ENCODE results near the gene IBTK. TPM values are rescaled to one million over a fixed set of nuclear protein-coding genes. Genes with fewer than 3 reads are reported as not detected.
"Not testable (repeated sequence)": the region's sequence is repeated elsewhere in the genome, so short reads cannot be mapped to it uniquely, and the experiment has no call there.

Gene IBTK
- polyA plus RNA-seq, 3 donors from 2014 or later: 12.7 to 24.4 (median 21.6) TPM

DNA sequence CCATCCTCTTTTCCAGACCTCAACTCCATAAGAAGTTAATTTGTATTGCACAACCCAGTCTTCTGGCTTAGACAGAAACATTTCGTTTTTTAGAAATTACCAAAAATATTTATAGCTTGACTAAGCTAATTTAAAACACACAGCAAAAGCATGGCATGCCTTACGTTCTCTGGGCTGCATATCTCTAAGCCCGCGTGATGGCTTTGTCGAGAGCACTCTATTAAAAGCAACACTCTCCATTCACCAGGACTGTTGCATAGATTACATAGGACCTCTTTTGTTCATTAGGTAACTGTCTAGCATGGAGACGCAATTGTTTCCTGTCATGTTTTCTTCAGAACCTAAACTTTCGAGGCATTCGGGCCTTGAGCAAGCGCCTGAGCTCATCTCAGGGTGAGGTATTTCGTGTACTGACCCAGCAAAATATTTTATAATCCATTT is 104.5 kb downstream of the IBTK start:
- DNase-seq: no peak
- Mint-ChIP-seq H3K36me3 (peaks cover 0 to 4% (median 0%) of the 10 kb centered on the region in 3 donors), H3K27me3 (ENCODE audit: low read depth in 3 of 3) (peaks cover 0 to 3% (median 0%) of the 10 kb centered on the region in 3 donors), H3K9me3 (peaks cover 0 to 5% (median 0%) of the 10 kb centered on the region in 6 donors), H3K27ac (no peak overlapping the region), H3K4me1 (no peaks in the 10 kb centered on the region), H3K4me3 (no peak overlapping the region)

DNA sequence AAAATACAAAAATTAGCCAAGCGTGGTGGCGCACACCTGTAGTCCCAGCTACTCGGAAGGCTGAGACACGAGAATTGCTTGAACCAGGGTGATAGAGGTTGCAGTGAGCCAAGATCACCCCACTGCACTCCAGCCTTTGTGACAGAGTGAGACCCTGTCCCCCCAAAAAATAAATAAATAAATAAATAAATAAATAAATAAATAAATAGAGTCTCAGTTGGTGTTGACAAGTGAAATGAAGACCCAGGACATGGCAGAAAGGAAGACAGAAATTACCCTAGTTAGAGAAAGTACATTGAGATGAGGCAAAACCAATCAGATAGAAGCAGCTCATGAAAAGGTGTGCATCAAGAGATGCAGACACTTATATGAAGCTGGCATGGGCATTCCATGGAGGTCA is 105.0 kb downstream of the IBTK start:
- no peak for DNase-seq
- Mint-ChIP-seq H3K4me3 (no peak overlapping the region), H3K27me3 (ENCODE audit: low read depth in 3 of 3) (peaks cover 0 to 3% (median 0%) of the 10 kb centered on the region in 3 donors), H3K4me1 (no peaks in the 10 kb centered on the region), H3K36me3 (peaks cover 0 to 4% (median 0%) of the 10 kb centered on the region in 3 donors), H3K9me3 (peaks cover 0 to 5% (median 0%) of the 10 kb centered on the region in 6 donors), H3K27ac (no peak overlapping the region)

- Mint-ChIP-seq H3K4me3 (no peak overlapping the region), H3K27me3 (ENCODE audit: low read depth in 3 of 3) (peaks cover 0 to 3% (median 0%) of the 10 kb centered on the region in 3 donors), H3K27ac (no peak overlapping the region), H3K9me3 (peaks cover 0 to 7% (median under 1%) of the 10 kb centered on the region in 6 donors), H3K36me3 (no peaks in the 10 kb centered on the region), H3K4me1 (no peaks in the 10 kb centered on the region)
- DNase-seq: no peak
Measured at GRCh38 chr6:82138075-82138791, 109.3 kb downstream of the IBTK start.

GRCh38 chr6:82131441-82131840 is 116.1 kb downstream of the IBTK start:
- Mint-ChIP-seq H3K4me1 (no peaks in the 10 kb centered on the region), H3K27me3 (ENCODE audit: low read depth in 3 of 3) (peaks cover 0 to 8% (median 4%) of the 10 kb centered on the region in 3 donors), H3K4me3 (no peak overlapping the region), H3K27ac (no peak overlapping the region), H3K36me3 (no peaks in the 10 kb centered on the region), H3K9me3 (peaks cover 0 to 16% (median 7%) of the 10 kb centered on the region in 6 donors)
- no peak for DNase-seq

DNA sequence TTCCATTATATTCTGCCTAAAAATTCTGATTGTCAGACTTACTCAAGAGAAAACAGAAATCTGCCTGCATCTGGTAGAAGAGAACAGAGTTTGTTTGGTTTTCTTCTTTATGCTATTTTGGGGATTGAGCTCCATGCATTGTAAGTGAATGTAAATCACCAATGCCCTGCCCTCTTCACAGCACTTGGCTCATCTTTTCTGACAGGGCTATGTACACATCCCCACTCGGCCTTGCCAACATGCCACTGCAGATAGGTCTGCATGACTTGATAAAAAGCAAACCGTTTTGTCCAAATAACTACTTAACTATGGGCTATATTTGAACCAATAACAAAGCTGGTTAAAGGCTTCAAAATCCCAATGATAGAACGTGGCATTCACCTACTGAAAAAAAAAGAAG is 117.7 kb downstream of the IBTK start:
- no peak overlapping the region for H3K27ac Mint-ChIP-seq
- H3K4me3 Mint-ChIP-seq: no peak overlapping the region
- peaks cover 0 to 16% (median 8%) of the 10 kb centered on the region in 6 donors for H3K9me3 Mint-ChIP-seq
- no peaks in the 10 kb centered on the region for H3K36me3 Mint-ChIP-seq
- peaks cover 0 to 8% (median 4%) of the 10 kb centered on the region in 3 donors for H3K27me3 Mint-ChIP-seq (ENCODE audit: low read depth in 3 of 3)
- H3K4me1 Mint-ChIP-seq: no peaks in the 10 kb centered on the region
- no peak for DNase-seq

GRCh38 chr6:82128973-82129372 is 118.6 kb downstream of the IBTK start:
- H3K4me3 Mint-ChIP-seq; H3K4me1 Mint-ChIP-seq; DNase-seq; H3K27me3 Mint-ChIP-seq (ENCODE audit: low read depth in 3 of 3); H3K27ac Mint-ChIP-seq; H3K36me3 Mint-ChIP-seq: not testable (repeated sequence)
- H3K9me3 Mint-ChIP-seq: peaks cover 0 to 16% (median 6%) of the 10 kb centered on the region in 6 donors

DNA sequence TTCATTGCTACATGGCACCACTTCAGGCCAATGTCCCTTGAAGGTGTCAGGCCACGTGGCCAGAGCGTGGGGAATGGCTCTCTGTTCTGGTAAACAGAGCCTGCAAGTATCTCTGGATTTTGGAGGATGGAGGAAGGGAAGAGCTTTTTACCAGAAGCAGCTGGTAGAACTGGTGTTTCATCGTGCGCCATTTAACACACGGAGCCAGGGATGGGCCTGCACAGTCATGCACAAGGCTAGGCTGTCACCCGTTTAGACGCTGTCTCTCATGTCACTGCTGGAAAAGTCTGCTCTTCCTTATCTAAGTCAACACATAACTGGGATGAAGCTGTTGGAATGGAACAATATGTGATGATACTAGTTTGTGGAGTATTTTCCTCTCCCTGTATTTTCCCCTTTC is 123.9 kb downstream of the IBTK start:
- Mint-ChIP-seq H3K4me3 (no peak overlapping the region), H3K36me3 (no peaks in the 10 kb centered on the region), H3K27ac (no peak overlapping the region), H3K4me1 (no peaks in the 10 kb centered on the region), H3K9me3 (peaks cover 0 to 12% (median 4%) of the 10 kb centered on the region in 6 donors), H3K27me3 (ENCODE audit: low read depth in 3 of 3) (peaks cover 1 to 7% (median 3%) of the 10 kb centered on the region in 3 donors)
- DNase-seq: no peak

Other genes starting within 250 kb of the IBTK start
- not detected for gene TPBG, start 116.1 kb upstream of the IBTK start, polyA plus RNA-seq

All from immature natural killer cell (primary cell).